ENCODE data around the gene SHISA4. TPM values are rescaled to one million over a fixed set of nuclear protein-coding genes. Genes with fewer than 3 reads are reported as not detected.
"Not testable (repeated sequence)": the region's sequence is repeated elsewhere in the genome, so short reads cannot be mapped to it uniquely, and the experiment has no call there.

SHISA4 gene, protein sequence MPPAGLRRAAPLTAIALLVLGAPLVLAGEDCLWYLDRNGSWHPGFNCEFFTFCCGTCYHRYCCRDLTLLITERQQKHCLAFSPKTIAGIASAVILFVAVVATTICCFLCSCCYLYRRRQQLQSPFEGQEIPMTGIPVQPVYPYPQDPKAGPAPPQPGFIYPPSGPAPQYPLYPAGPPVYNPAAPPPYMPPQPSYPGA
- total RNA-seq (2014; rRNA removed; shearing (Covaris generic)) = 22.3 and 30.4 TPM in 2 replicates

GRCh38 chr1:201888282-201889089 lies at the start of gene SHISA4:
SHISA4 (plus strand) TSS chr1:201888898; CDS start chr1:201888995, 97 bp downstream.
- DNase-seq (ENCODE audit: low read depth) = peak; percentile 90

DNA sequence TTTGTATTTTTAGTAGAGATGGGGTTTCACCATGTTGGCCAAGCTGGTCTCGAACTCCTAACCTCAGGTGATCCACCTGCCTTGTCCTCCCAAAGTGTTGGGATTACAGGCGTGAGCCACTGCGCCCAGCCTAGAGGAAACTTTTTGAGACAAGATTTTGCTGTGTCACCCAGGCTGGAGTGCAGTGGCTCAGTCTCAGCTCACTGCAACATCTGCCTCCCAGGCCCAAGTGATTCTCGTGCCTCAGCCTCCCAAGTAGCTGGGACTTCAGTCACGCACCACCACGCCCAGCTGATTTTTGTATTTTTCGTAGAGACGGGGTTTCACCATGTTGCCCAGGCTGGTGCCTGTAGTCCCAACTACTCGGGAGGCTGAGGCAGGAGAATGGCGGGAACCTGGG lies 49.6 kb upstream of the SHISA4 start:
- not testable (repeated sequence) for DNase-seq (ENCODE audit: low read depth)

GRCh38 chr1:201840055-201840454 lies 48.6 kb upstream of the SHISA4 start:
- no peak for DNase-seq (ENCODE audit: low read depth)

DNA sequence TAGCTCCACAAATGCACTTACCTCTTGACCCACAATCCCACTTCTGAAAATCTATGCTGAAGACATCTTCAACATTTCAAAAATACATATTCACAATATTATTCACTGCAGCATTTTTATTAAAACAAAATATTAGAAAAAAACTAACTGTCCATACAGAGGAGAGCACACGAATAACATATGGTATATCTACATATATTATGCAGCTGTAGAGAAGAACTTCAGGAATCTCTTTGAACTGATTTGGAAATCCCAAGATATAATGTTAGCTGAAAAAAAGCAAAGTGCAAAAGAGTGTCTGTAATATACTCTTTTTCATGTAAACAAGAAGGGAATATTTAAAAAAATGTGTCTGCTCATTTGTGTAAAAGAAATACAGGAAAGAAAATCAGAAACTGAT lies 48.2 kb upstream of the SHISA4 start:
- no peak for DNase-seq (ENCODE audit: low read depth)

DNA sequence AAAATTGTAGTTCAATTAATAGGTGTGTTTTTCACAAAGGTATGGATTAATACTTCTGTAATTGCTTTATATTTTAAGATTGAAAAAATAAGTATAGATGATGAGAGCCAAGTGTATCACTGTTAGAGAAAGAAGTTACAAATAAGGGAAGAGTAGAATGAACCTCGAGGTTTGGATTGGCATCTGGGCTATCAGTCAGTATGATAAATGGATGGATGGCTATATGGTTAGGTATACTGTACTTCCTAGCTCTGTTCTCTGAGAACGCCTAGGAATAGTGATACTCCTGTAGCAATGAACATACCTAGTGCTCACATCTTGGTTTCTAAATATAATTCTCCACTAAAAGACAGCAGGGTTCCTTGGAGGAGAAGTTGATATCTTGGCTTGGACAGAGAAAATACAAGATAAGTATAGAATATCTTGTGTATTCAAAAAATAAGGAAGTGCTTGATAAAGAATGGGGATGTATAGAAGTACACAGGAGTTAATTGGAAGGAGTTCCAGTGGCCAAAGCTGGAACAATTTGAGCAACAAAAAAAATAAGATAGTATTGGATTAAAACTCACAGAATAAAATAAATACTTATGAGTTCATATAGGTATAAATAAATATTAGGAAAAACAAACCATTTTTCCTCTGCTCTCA lies 47.3 kb upstream of the SHISA4 start:
- DNase-seq (ENCODE audit: low read depth) = no peak

- DNase-seq (ENCODE audit: low read depth) = no peak
Measured at GRCh38 chr1:201842472-201843027, 46.1 kb upstream of the SHISA4 start.

DNA sequence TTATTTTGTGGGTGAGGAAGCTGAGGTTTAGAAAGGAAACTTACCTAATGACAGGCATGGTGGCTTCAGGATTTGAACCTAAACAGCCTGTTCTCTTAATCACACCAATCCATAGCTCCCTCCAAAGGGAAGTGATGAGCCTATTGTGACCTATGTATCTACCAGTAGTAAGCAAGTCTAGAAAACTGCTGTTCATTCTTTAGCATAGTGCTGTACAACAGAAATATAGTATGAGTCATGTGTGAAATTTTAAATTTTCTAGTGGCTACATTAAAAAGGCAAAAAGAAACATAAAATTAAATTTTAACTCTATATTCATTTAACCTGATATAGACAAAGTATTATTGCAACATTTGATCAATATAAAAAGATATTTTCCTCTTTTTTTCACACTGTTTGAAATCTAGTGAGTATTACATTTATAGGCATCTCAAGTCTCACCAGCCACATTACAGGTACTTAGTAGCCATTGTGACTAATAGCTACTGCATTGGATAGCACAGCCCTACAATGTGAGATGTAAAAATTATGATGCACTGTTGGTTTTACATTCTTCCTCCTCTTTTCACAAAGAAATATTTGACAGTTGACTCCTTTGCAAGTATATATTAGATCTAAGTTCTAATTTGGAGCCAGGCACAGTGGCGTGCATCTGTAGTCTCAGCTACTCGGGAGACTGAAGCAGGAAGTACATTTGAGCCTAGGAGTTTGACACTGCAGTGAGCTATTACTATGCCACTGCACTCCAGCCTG lies 43.2 kb upstream of the SHISA4 start:
- DNase-seq (ENCODE audit: low read depth) = no peak

DNA sequence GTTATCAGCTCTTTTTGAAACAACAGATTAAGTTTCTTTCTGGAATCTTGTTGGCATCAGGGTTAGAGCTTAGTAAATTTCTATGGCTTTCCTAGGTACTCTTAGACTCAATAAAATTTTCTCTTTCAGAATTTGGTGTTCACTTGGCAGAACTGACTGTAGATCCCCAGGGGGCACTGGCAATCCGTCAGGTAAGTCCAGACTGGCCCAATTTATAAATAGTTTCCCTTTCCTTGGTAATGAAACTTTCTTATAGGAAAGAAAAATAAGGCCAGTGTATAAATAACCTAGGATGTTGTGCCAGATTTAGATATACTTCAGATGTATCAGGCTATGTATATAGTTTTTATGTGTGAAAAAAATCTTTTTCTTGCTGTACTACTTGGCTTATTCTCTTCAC lies 41.5 kb upstream of the SHISA4 start:
- no peak for DNase-seq (ENCODE audit: low read depth)

GRCh38 chr1:201848230-201848629 lies 40.5 kb upstream of the SHISA4 start:
- DNase-seq (ENCODE audit: low read depth) = no peak

GRCh38 chr1:201849372-201850052 lies 39.2 kb upstream of the SHISA4 start:
- DNase-seq (ENCODE audit: low read depth) = no peak

- peak; percentile 59 for DNase-seq (ENCODE audit: low read depth)
Measured at GRCh38 chr1:201850053-201850397, 38.7 kb upstream of the SHISA4 start.

- no peak for DNase-seq (ENCODE audit: low read depth)
Measured at GRCh38 chr1:201851949-201852348, 36.7 kb upstream of the SHISA4 start.

GRCh38 chr1:201856722-201857121 lies 32.0 kb upstream of the SHISA4 start:
- DNase-seq (ENCODE audit: low read depth) = not testable (repeated sequence)

- no peak for DNase-seq (ENCODE audit: low read depth)
Measured at GRCh38 chr1:201859424-201859823, 29.3 kb upstream of the SHISA4 start.

GRCh38 chr1:201861448-201861847 lies 27.2 kb upstream of the SHISA4 start:
- no peak for DNase-seq (ENCODE audit: low read depth)

DNA sequence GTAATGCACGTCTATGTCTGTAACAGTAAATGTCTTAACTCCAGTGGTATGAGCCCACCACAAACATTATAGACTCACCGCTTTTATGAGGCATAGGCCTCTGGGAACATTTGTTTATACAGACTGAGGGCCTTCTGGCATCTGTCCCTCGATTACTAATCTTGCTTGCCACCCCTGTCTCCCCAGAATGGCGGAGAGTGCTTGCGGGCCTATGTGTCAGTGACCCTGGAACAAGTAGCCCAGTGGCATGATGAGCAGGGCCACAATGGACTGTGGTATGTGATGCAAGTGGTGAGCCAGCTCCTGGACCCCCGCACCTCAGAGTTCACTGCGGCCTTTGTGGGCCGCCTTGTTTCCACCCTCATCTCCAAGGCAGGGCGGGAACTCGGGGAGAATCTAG lies 18.3 kb upstream of the SHISA4 start:
- DNase-seq (ENCODE audit: low read depth) = no peak

- no peak for DNase-seq (ENCODE audit: low read depth)
Measured at GRCh38 chr1:201874672-201875071, 14.0 kb upstream of the SHISA4 start.

DNA sequence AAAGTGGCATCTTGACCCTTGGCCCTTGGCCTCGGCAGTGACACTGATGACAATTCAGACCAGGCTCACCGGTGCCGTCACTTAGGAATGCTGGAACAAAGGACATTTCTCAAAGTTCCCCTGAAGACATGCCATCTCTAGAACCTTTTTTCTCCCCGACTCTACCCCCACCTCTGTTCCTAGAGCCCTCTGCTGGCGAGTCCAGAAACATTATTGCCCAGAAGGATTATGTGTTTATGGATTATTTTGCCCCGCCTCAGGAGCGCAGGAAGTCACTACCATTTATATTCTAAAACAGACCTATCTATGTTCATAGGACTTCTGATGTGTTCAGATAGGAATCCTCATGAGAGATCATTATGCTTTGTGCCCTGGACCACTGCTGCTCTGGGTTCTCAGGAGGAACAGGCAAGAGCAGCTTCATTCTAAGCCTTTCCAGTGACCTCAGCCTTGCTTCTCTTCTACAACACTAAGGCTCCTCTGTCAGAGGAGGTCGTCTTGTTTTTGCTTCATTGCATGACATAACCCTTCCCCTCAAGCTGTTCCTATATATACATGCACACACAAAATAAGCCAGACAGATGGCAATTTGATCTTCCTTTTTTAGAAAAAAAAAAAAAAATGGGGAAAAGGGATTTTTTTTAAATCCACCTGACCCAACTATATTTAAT lies 12.4 kb upstream of the SHISA4 start:
- no peak for DNase-seq (ENCODE audit: low read depth)

- peak; percentile 51 for DNase-seq (ENCODE audit: low read depth)
Measured at GRCh38 chr1:201877877-201878401, 10.8 kb upstream of the SHISA4 start.

DNA sequence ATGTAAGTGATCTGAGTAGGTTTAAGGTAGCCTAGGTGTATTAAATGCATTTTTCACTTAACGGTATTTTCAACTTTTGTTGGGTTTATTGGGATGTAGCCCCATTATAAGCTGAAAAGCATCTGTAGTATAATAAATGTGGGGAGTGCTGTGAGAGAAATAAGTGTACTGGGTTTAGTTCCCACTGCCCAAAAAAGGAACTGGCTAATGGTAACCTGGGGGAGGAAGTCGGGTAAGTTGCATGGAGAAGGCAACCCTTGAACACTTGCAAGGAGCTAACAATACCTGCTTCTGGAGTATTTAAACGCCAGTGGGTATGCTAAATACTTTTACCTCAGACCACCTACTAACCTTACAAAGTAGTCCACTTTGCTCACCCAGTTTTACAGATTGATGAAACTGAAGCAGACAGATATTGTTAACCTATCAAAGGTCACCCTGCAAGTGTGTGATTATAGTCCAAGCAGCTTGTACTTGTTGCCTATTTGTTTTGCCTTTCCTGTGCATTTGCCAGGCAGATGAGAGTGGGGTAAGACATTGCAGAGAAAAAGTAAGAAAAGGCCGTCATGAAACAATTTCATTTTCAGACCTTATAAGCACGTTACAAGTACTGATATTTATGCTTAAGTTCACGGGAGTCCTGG lies 7.6 kb upstream of the SHISA4 start:
- DNase-seq (ENCODE audit: low read depth) = no peak
